Mucosa of descending colon (tissue), 3 donors: ENCODE measurements around the gene STPG3. TPM values are rescaled to one million over a fixed set of nuclear protein-coding genes. Genes with fewer than 3 reads are reported as not detected.

Experiments used
- ATAC-seq: fragments of 200-7000 bp; cut with Tn5 transposase; one replicate; pipeline ENCODE4 v1.9.1; 2020; ENCODE audit warnings: mild to moderate bottlenecking, moderate library complexity
- DNase-seq, 3 donors: peaks; one replicate each; pipeline ENCODE4 v3.0.0-alpha.2; 2020
- H3K36me3 ChIP-seq: fragments of 200-600 bp; one replicate; pipeline ENCODE4 v1.8.0; 2021; ENCODE audit warnings: low read depth, mild to moderate bottlenecking
- H3K4me1 ChIP-seq: fragments of 200-600 bp; one replicate; pipeline ENCODE4 v1.8.0; 2021; ENCODE audit warnings: low read depth, mild to moderate bottlenecking
- H3K4me3 ChIP-seq: fragments of 200-600 bp; one replicate; pipeline ENCODE4 v1.8.0; 2021; ENCODE audit warnings: mild to moderate bottlenecking
- H3K9me3 ChIP-seq: fragments of 200-600 bp; one replicate; pipeline ENCODE4 v1.8.0; 2021; ENCODE audit warnings: mild to moderate bottlenecking
- CTCF ChIP-seq: fragments of 200-600 bp; IDR thresholded peaks from one replicate; pipeline ENCODE4 v1.8.0; 2022; ENCODE audit warnings: antibody characterized with exemption, mild to moderate bottlenecking
- intact Hi-C, 2 donors: fragments of 100-400 bp; cut with DNase I in 1 of 2; cut with micrococcal nuclease in 1 of 2; formaldehyde crosslinking; loops; one replicate each; pipeline versions ENCODE4 v1.11.0 to v1.11.1; 2022; cut with DNase I, micrococcal nuclease
- total RNA-seq, 3 donors: library from RNA; stranded (reverse); fragmentation: NEBNext Ultra II Directional in 2 of 3; extraction: Animal tissue kit (Norgen Biotek cat#: 25700) in 2 of 3; gene quantifications; one replicate each; pipeline versions ENCODE4 v1.2.1 to v1.2.4, GENCODE V29; 2021 to 2023
- donor health status: DM: no; HTN: no; CAD: no; lungs with moderate emphysema.
- donor health status: DM: no; HTN: no; CAD: no.
- donor health status: DM: no; HTN: yes; CAD: no.

The STPG3 gene
- total RNA-seq, 3 donors from 2014 or later = not detected

- TF ChIP-seq CTCF = peak; percentile 40
- intact Hi-C loops = no loop called here
- Histone ChIP-seq H3K4me1 (peaks cover 59% of the 10 kb centered on the region), H3K36me3 (no peaks in the 10 kb centered on the region), H3K4me3 (peak overlapping the region; percentile 30), H3K9me3 (no peaks in the 10 kb centered on the region)
- DNase-seq (peak in 1 of 3 donors; percentile 81), ATAC-seq (peak; percentile 46)
These were observed 51.5 kb downstream of the STPG3 start for GRCh38 chr9:137302449-137303150.

Other genes with a start within 250 kb of the STPG3 start
- gene ABCA2, start 223.0 kb upstream of the STPG3 start, total RNA-seq = 10 to 100 TPM; 20.1 to 77.2 (median 48.0) TPM
- gene FUT7, start 219.2 kb upstream of the STPG3 start, total RNA-seq = under 1 TPM in 2 of 3 donors, not detected in 1; 0.14 to 0.27 TPM
- gene NPDC1, start 205.1 kb upstream of the STPG3 start, total RNA-seq = 100 to 1,000 TPM in 1 of 3 donors, 10 to 100 TPM in 2; 78.6 to 177 (median 83.0) TPM
- gene ENTPD2, start 197.2 kb upstream of the STPG3 start, total RNA-seq = 10 to 100 TPM in 2 of 3 donors, 1 to 10 TPM in 1; 7.7 to 26.8 (median 10.7) TPM
- 10 to 100 TPM in 1 of 3 donors, 1 to 10 TPM in 2; 2.7 to 11.2 (median 6.0) TPM for gene SAPCD2, start 180.7 kb upstream of the STPG3 start, total RNA-seq
- gene UAP1L1, start 173.8 kb upstream of the STPG3 start, total RNA-seq = 10 to 100 TPM; 10.5 to 13.6 (median 12.8) TPM
- gene MAN1B1, start 164.3 kb upstream of the STPG3 start, total RNA-seq = 10 to 100 TPM; 36.1 to 55.4 (median 52.7) TPM
- gene DPP7, start 136.6 kb upstream of the STPG3 start, total RNA-seq = 100 to 1,000 TPM in 1 of 3 donors, 10 to 100 TPM in 2; 47.0 to 114 (median 51.5) TPM
- 1 to 10 TPM in 1 of 3 donors, under 1 TPM in 1, not detected in 1; 0.36 to 2.6 TPM for gene GRIN1, start 112.1 kb upstream of the STPG3 start, total RNA-seq
- gene LRRC26, start 81.2 kb upstream of the STPG3 start, total RNA-seq = 10 to 100 TPM; 18.7 to 63.0 (median 58.9) TPM
- gene TMEM210, start 79.2 kb upstream of the STPG3 start, total RNA-seq = 1 to 10 TPM in 1 of 3 donors, not detected in 2; 1.0 TPM
- gene ANAPC2, start 62.7 kb upstream of the STPG3 start, total RNA-seq = 10 to 100 TPM; 60.8 to 65.9 (median 61.7) TPM
- gene SSNA1, start 62.6 kb upstream of the STPG3 start, total RNA-seq = 10 to 100 TPM; 56.7 to 71.1 (median 64.0) TPM
- gene TPRN, start 50.5 kb upstream of the STPG3 start, total RNA-seq = 100 to 1,000 TPM in 2 of 3 donors, 10 to 100 TPM in 1; 73.8 to 170 (median 122) TPM
- gene TMEM203, start 45.6 kb upstream of the STPG3 start, total RNA-seq = 10 to 100 TPM; 30.6 to 40.4 (median 40.0) TPM
- gene NDOR1, start 45.6 kb upstream of the STPG3 start, total RNA-seq = 10 to 100 TPM; 15.9 to 19.7 (median 19.0) TPM
- 1 to 10 TPM; 5.3 to 7.1 (median 5.8) TPM for gene RNF208, start 29.0 kb upstream of the STPG3 start, total RNA-seq
- not detected for gene CYSRT1, start 26.1 kb upstream of the STPG3 start, total RNA-seq
- gene RNF224, start 23.8 kb upstream of the STPG3 start, total RNA-seq = not detected
- not detected for gene SLC34A3, start 20.4 kb upstream of the STPG3 start, total RNA-seq
- 100 to 1,000 TPM; 286 to 379 (median 332) TPM for gene TUBB4B, start 10.0 kb upstream of the STPG3 start, total RNA-seq
- 10 to 100 TPM; 52.9 to 66.2 (median 60.5) TPM for gene NELFB, start 4.0 kb downstream of the STPG3 start, total RNA-seq
- gene TOR4A, start 26.4 kb downstream of the STPG3 start, total RNA-seq = 10 to 100 TPM; 23.3 to 48.6 (median 45.3) TPM
- gene NRARP, start 51.0 kb downstream of the STPG3 start, total RNA-seq = 100 to 1,000 TPM in 2 of 3 donors, 10 to 100 TPM in 1; 61.4 to 171 (median 146) TPM
- 10 to 100 TPM; 39.4 to 56.7 (median 40.1) TPM for gene EXD3, start 171.9 kb downstream of the STPG3 start, total RNA-seq
- gene NOXA1, start 172.1 kb downstream of the STPG3 start, total RNA-seq = 10 to 100 TPM; 18.0 to 41.5 (median 27.2) TPM
- gene ENTPD8, start 190.1 kb downstream of the STPG3 start, total RNA-seq = 100 to 1,000 TPM in 1 of 3 donors, 10 to 100 TPM in 2; 36.7 to 127 (median 74.8) TPM
- gene NSMF, start 208.0 kb downstream of the STPG3 start, total RNA-seq = 10 to 100 TPM; 30.1 to 48.0 (median 43.4) TPM